GM19193 (cell line): Measurements from ENCODE around the gene TMTC1.

Experiments
- POLR2A ChIP-seq: IDR thresholded peaks from 4 replicates; pipeline ENCODE4 v1.6.1; 2011; ENCODE audit not compliant: insufficient read depth, insufficient read length; ENCODE audit errors: extremely low read depth

The TMTC1 gene

GRCh38 chr12:29611906-29612305 lies 171.8 kb downstream of the TMTC1 start:
- no peak for TF ChIP-seq POLR2A

GRCh38 chr12:29610473-29611170 lies 173.1 kb downstream of the TMTC1 start:
- TF ChIP-seq POLR2A = no peak

- no peak for TF ChIP-seq POLR2A
These were observed 174.1 kb downstream of the TMTC1 start for GRCh38 chr12:29609431-29610215.

- no peak for TF ChIP-seq POLR2A
These were observed 175.2 kb downstream of the TMTC1 start for GRCh38 chr12:29608581-29608980.

DNA sequence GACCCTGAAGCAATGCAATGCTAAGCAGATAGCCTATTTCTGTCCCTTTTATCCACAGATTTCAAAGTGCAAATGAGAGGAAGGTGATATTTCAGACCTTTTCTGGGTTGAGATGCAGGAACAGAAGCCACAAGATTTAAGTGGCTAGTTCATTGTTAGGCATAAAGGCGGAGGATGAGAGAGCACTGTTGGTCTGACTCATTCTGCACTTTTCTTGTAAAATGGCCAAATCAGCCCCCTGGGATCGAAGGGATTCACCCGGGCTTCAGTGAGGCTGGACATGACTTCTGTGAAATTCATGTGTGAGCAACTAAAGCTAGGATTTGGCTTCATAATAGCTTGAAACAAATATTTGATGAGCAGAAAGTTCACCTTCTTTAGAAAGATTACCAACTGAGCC lies 184.4 kb downstream of the TMTC1 start:
- no peak for TF ChIP-seq POLR2A

- TF ChIP-seq POLR2A = no peak
These were observed 188.5 kb downstream of the TMTC1 start for GRCh38 chr12:29595071-29595755.

- no peak for TF ChIP-seq POLR2A
These were observed 190.7 kb downstream of the TMTC1 start for GRCh38 chr12:29593001-29593400.

- no peak for TF ChIP-seq POLR2A
These were observed 192.4 kb downstream of the TMTC1 start for GRCh38 chr12:29591140-29592020.

DNA sequence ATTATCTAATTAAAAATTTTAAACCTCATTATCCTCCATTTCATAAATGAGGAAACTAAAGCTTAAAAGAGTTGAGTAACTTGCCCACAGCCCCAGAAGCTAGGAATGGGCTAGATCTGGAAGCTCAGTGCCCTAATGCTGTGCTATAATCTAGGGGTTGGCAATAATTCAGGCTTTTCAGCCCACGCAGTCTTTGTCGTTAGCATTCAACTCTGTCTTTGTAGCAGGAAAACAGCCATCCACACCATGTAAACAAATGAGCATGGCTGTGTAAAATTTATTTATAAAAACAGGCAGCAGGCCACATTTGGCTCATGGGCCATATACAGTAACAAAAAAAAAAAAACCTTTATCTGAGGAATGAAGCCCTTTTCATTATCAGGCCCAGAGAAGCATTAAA lies 193.9 kb downstream of the TMTC1 start:
- no peak for TF ChIP-seq POLR2A

DNA sequence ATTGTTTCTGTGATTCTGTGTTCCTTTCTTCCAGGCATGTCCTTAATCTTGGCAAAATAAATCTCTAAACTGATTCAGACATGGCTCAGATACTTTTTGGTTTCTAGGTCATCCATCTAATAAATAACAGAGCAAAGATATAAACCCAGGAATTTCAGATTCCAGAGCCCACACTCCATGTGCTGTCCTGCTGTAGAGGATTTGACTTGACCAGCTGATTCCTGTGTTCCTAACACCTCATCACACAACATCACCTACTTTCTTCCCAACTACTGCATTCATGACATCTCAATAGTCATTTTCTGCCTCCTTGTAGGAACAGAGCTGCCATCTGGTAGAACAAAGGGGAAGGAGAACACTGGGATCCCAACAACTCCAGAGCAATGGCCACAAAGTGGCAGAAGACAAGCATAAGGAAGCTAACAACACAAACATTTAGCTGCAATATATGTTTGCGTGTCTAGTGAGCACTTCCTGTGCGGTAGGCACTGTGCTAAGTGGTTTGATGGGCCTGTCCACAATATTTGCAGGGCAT lies 194.4 kb downstream of the TMTC1 start:
- TF ChIP-seq POLR2A = no peak

GRCh38 chr12:29582677-29583272 lies 201.0 kb downstream of the TMTC1 start:
- no peak for TF ChIP-seq POLR2A

DNA sequence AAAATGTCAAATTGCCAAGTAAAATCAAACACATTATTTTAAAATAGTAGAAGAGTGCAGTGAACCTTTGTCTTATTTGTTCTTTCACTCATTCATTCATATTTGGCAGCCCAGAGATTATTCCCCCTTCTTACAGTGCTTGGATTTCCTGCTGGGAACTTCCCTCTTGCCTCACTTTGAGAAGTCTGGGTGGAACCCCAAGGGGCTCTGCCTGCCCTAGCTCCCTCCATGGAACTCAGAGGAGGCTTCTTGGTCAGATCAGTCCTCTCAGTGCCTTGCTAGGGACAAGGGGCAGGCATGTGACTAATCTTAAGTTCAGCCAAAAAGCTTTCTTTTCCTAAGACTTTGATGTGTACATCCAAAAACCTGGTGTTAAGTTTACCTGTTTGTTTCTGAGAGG lies 201.6 kb downstream of the TMTC1 start:
- TF ChIP-seq POLR2A = no peak

- TF ChIP-seq POLR2A = no peak
These were observed 202.1 kb downstream of the TMTC1 start for GRCh38 chr12:29581631-29582030.

DNA sequence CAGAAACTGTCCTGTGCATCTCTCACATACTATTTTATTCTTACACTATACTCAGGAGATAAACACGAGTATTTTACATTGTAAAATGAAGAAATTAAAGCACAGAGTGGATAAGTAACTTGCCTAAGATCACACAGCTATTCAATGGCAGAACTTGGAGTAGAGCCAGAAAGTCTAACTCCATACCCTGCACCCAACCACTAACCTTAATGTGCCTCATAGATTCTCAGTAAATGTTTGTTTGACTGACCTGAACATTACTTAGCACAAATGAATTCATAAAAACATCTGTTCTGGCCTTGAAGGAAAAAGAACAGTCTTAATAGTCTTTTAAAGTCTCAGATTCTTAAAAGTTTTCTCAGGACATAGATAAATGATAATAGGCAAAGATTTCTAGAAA lies 202.8 kb downstream of the TMTC1 start:
- no peak for TF ChIP-seq POLR2A

- TF ChIP-seq POLR2A = no peak
These were observed 205.0 kb downstream of the TMTC1 start for GRCh38 chr12:29578731-29579130.

DNA sequence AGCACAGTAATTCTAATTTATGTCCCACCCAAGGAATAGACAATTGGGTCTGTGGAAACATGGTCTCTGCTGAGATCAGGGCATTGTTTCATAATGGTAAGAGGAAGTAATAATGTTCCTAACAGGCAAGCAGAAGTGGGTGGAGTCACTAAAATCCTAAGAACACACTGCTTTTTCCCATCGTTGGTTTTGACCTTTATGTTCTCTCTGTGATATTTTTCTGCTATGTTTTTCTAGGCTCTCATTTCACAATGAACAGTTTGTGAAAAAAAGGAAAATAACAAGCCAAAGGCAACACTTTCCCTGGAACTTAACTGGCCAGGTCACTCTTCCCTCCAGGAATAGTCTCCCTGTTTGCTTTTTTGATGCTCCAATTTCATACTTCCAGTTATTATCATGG lies 205.7 kb downstream of the TMTC1 start:
- TF ChIP-seq POLR2A = no peak
